ENCODE measurements around the gene GIT1. TPM values are rescaled to one million over a fixed set of nuclear protein-coding genes. Genes with fewer than 3 reads are reported as not detected.

The GIT1 gene
- total RNA-seq, 1 experiment from 2014 or later = 120 TPM

DNA sequence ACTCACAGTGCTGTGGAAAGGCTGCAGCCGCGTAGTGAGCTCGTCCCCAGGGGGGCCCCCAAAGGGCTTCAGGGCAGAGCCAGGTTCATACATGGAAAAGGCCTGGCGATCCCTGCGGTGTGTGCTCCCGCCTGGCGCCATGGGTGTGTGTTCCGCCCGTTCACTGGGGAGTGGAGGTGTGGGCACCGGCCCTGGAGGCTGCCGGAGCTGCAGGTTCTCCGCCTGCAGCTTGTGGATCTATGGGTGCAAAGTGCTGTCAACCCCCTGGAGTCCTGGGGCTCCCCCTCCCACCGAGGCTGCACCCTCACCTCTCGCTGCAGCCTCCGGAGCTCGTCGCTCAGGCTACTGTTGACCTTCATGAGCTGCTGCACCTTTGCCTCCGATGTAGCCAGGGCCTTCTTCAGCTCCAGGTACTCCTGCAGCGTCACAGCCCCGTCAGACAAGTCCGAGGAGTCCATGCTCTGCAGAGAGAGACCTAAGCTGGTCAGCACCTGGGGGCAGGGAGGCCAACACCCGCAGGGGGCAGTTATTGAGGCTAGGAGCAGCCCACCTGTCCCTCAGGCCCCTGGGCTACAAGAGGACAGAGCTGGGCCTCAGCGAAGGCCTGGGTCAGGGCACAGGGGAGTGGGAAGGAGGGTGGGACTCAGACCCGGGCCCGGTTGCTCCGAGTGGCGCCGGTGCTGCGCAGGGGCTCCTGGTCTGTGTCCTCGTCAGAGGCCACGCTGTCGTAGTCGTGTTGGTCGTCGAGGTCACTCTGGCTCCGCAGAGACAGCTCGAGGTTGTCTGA is 13.0 kb downstream of the GIT1 start:
- Histone ChIP-seq H3K27ac (ENCODE audit: low read depth, low read length, poor library complexity, severe bottlenecking) (no peak overlapping the region), H3K9me3 (ENCODE audit: low read depth, low read length, poor library complexity, severe bottlenecking) (no peaks in the 10 kb centered on the region), H3K36me3 (ENCODE audit: insufficient read depth, low read length, poor library complexity, severe bottlenecking) (peaks cover 79% of the 10 kb centered on the region), H3K4me1 (ENCODE audit: insufficient read depth, low read length, poor library complexity, severe bottlenecking) (peaks cover 16% of the 10 kb centered on the region), H3K27me3 (replicated peaks; ENCODE audit: insufficient read depth, low read depth, low read length, poor library complexity) (no peaks in the 10 kb centered on the region), H3K4me3 (ENCODE audit: low read depth, low read length, poor library complexity, severe bottlenecking) (no peak overlapping the region)
- ChIA-PET CTCF (interaction anchor here (1.0 kb wide), 1 partner anchor 427 kb away, joined by 3 read pairs; no protein-coding TSS in a partner anchor), POLR2A (ENCODE audit: low non-redundant PET) (no interaction called here)
- intact Hi-C loops (cut with micrococcal nuclease; ENCODE audit: unreplicated experiment) = no loop called here
- no peak for TF ChIP-seq EZH2 (IDR thresholded peaks at IDR 0.05; ENCODE audit: borderline replicate concordance, low read depth, low read length, poor library complexity, severe bottlenecking)
- no peak for TF ChIP-seq CTCF (conservative IDR thresholded peaks at IDR 0.05; ENCODE audit: low read depth, low read length)
- BruUV-seq (replicated peaks) = TSS peak; percentile 20
- DNase-seq (ENCODE audit: low spot score) = no peak

DNA sequence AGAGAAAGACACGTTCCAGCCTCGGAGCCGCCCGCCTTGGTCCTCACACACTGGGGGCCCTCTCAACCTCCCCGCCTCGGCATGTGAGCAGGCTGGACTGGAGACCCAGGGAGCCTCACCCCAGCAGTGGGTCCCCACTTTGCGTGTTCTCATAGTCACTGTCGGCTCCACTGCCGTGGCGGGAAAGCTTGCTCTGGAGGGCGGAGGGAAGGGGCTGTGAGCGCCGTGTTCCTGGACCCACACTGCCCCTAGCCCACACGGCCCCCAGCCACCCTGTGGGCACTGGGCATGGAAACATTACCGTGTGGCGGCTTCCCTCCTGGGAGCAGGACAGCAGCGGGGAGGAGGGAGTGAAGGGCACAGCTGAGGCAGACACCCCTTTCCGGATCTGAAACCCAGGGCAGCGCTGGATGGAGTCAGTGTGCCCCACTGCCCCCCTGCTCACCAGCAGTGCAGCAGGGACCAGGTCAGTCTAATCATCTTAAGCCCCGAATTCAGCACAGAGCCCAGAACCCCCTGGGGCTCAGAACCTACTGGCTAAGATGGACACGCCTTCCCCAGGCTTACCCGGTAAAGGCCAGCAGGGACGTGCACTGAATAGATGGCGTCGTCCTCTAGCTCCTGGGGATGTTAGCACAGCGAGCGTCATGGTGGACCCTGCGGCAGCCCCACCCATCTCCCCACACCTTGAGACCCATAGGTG is 13.8 kb downstream of the GIT1 start:
- no peak for DNase-seq (ENCODE audit: low spot score)
- no peaks in the 10 kb centered on the region for H3K27me3 ChIP-seq (replicated peaks; ENCODE audit: insufficient read depth, low read depth, low read length, poor library complexity)
- H3K36me3 ChIP-seq (ENCODE audit: insufficient read depth, low read length, poor library complexity, severe bottlenecking) = peaks cover 72% of the 10 kb centered on the region
- H3K4me3 ChIP-seq (ENCODE audit: low read depth, low read length, poor library complexity, severe bottlenecking) = no peak overlapping the region
- intact Hi-C loops (cut with micrococcal nuclease; ENCODE audit: unreplicated experiment) = no loop called here
- peaks cover 16% of the 10 kb centered on the region for H3K4me1 ChIP-seq (ENCODE audit: insufficient read depth, low read length, poor library complexity, severe bottlenecking)
- H3K27ac ChIP-seq (ENCODE audit: low read depth, low read length, poor library complexity, severe bottlenecking) = peak overlapping the region; percentile 23
- CTCF ChIA-PET = interaction anchor here (1.0 kb wide), 1 partner anchor 426 kb away, joined by 3 read pairs; no protein-coding TSS in a partner anchor
- H3K9me3 ChIP-seq (ENCODE audit: low read depth, low read length, poor library complexity, severe bottlenecking) = no peaks in the 10 kb centered on the region
- TF ChIP-seq CTCF (conservative IDR thresholded peaks at IDR 0.05; ENCODE audit: low read depth, low read length) (no peak), EZH2 (IDR thresholded peaks at IDR 0.05; ENCODE audit: borderline replicate concordance, low read depth, low read length, poor library complexity, severe bottlenecking) (no peak)
- BruUV-seq (replicated peaks) = no TSS peak
- POLR2A ChIA-PET (ENCODE audit: low non-redundant PET) = no interaction called here

DNA sequence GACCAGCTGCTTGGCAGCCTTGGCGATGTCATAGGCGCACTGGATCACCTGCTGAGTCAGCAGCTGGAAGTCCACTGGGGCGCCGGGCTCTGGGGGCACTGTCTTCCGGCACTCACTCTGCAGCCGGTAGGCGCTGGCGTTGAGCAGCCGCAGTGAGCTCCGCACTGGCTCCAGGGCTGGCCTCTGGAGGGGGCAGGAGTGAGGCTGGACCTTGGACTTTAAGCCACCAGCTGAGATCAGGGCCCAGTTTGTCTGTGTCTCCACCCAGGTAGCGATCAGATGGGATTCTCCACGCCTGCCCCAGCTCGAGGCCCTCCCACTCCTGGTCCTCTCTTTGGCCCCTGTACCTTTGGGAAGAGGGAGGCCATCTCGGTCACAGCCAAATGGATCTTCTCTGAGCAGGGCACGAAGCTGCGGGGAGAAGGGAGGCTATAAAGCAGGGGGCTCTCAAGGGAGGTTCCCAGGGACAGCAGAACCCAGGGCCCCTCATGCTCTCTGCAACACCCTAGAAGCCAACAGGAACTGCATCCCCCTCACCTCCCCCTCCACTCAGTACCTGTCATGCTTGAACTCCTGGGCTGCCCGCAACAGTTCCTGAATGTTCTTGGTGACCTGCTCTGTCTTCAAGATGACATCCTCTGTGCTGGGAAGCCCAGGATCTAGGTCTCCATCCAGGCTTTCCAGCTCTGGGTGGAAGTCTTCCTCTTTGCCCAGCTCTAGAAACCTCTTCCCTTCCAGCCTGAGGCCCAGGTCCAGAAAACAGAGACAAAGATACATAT is 14.5 kb downstream of the GIT1 start:
- peaks cover 67% of the 10 kb centered on the region for H3K36me3 ChIP-seq (ENCODE audit: insufficient read depth, low read length, poor library complexity, severe bottlenecking)
- no peak overlapping the region for H3K27ac ChIP-seq (ENCODE audit: low read depth, low read length, poor library complexity, severe bottlenecking)
- no peak for TF ChIP-seq EZH2 (IDR thresholded peaks at IDR 0.05; ENCODE audit: borderline replicate concordance, low read depth, low read length, poor library complexity, severe bottlenecking)
- TF ChIP-seq CTCF (conservative IDR thresholded peaks at IDR 0.05; ENCODE audit: low read depth, low read length) = no peak
- H3K9me3 ChIP-seq (ENCODE audit: low read depth, low read length, poor library complexity, severe bottlenecking) = no peaks in the 10 kb centered on the region
- peaks cover 16% of the 10 kb centered on the region for H3K4me1 ChIP-seq (ENCODE audit: insufficient read depth, low read length, poor library complexity, severe bottlenecking)
- DNase-seq (ENCODE audit: low spot score) = no peak
- H3K27me3 ChIP-seq (replicated peaks; ENCODE audit: insufficient read depth, low read depth, low read length, poor library complexity) = no peaks in the 10 kb centered on the region
- BruUV-seq (replicated peaks) = no TSS peak
- POLR2A ChIA-PET (ENCODE audit: low non-redundant PET) = no interaction called here
- intact Hi-C loops (cut with micrococcal nuclease; ENCODE audit: unreplicated experiment) = no loop called here
- CTCF ChIA-PET = interaction anchor here (0.6 kb wide), 1 partner anchor 426 kb away, joined by 4 read pairs; no protein-coding TSS in a partner anchor
- H3K4me3 ChIP-seq (ENCODE audit: low read depth, low read length, poor library complexity, severe bottlenecking) = no peak overlapping the region

Data from A673 (cell line).